GM18507 (cell line): Measurements from ENCODE around the gene TACO1.

Experiments used
- DNase-seq: peaks from one replicate; pipeline ENCODE4 v3.0.0; 2011; ENCODE audit warnings: low read depth; ENCODE audit not compliant: insufficient read length; ENCODE audit errors: extremely low spot score
- FAIRE-seq: peaks from 2 replicates; lab custom pipeline; 2011; peaks lifted over from hg19 to GRCh38; lab: Jason Lieb, UNC

The TACO1 gene

GRCh38 chr17:63600569-63601438, at the start of gene TACO1:
TACO1 (plus strand) TSS chr17:63600895; CDS start chr17:63601084, 189 bp downstream.
- DNase-seq, result peak; percentile 77
- FAIRE-seq, result peak; percentile 79

- FAIRE-seq (no peak), DNase-seq (no peak)
These were observed 48.5 kb upstream of the TACO1 start for GRCh38 chr17:63552211-63552610.

GRCh38 chr17:63555500-63556156, 45.1 kb upstream of the TACO1 start:
- DNase-seq, result no peak
- no peak for FAIRE-seq

GRCh38 chr17:63557416-63557815, 43.3 kb upstream of the TACO1 start:
- FAIRE-seq, result no peak
- DNase-seq, result no peak

- FAIRE-seq (no peak), DNase-seq (no peak)
These were observed 42.3 kb upstream of the TACO1 start for GRCh38 chr17:63558441-63558840.

GRCh38 chr17:63561819-63562218, 38.9 kb upstream of the TACO1 start:
- DNase-seq (no peak), FAIRE-seq (no peak)

GRCh38 chr17:63563339-63563738, 37.4 kb upstream of the TACO1 start:
- no peak for DNase-seq
- no peak for FAIRE-seq

- DNase-seq (no peak), FAIRE-seq (no peak)
These were observed 36.1 kb upstream of the TACO1 start for GRCh38 chr17:63564562-63564961.

GRCh38 chr17:63567229-63567628, 33.5 kb upstream of the TACO1 start:
- FAIRE-seq, result no peak

GRCh38 chr17:63568563-63568962, 32.1 kb upstream of the TACO1 start:
- DNase-seq (no peak), FAIRE-seq (no peak)

More at GRCh38 chr17:63567229-63567628, 33.5 kb upstream of the TACO1 start:
- DNase-seq, result no peak

- no peak for FAIRE-seq
- DNase-seq, result no peak
These were observed 28.9 kb upstream of the TACO1 start for GRCh38 chr17:63571632-63572310.

GRCh38 chr17:63573634-63574033, 27.1 kb upstream of the TACO1 start:
- FAIRE-seq (no peak), DNase-seq (no peak)

- no peak for FAIRE-seq
These were observed 22.5 kb upstream of the TACO1 start for GRCh38 chr17:63578027-63578768.

GRCh38 chr17:63578769-63579111, 22.0 kb upstream of the TACO1 start:
- no peak for FAIRE-seq
- no peak for DNase-seq

More at GRCh38 chr17:63578027-63578768, 22.5 kb upstream of the TACO1 start:
- no peak for DNase-seq

- DNase-seq (no peak), FAIRE-seq (no peak)
These were observed 21.1 kb upstream of the TACO1 start for GRCh38 chr17:63579633-63580032.

GRCh38 chr17:63587770-63588169, 12.9 kb upstream of the TACO1 start:
- no peak for DNase-seq
- no peak for FAIRE-seq

GRCh38 chr17:63588797-63589196, 11.9 kb upstream of the TACO1 start:
- FAIRE-seq, result no peak
- no peak for DNase-seq

GRCh38 chr17:63589646-63590045, 11.0 kb upstream of the TACO1 start:
- no peak for DNase-seq
- no peak for FAIRE-seq

GRCh38 chr17:63592797-63593196, 7.9 kb upstream of the TACO1 start:
- DNase-seq (no peak), FAIRE-seq (no peak)

GRCh38 chr17:63595132-63595531, 5.6 kb upstream of the TACO1 start:
- DNase-seq, result no peak
- no peak for FAIRE-seq
